Skeletal muscle cell (primary cell): ENCODE data around the gene KLK6.

Experiments used
- DNase-seq: peaks from one replicate; pipeline ENCODE4 v3.0.0-alpha.2; 2010; ENCODE audit warnings: low read depth
- H3K4me3 ChIP-seq: 2 replicates; pipeline ENCODE4 v1.5.1; 2011; ENCODE audit warnings: low read depth, mild to moderate bottlenecking, control low read depth, low read length, moderate library complexity

Gene KLK6

DNA sequence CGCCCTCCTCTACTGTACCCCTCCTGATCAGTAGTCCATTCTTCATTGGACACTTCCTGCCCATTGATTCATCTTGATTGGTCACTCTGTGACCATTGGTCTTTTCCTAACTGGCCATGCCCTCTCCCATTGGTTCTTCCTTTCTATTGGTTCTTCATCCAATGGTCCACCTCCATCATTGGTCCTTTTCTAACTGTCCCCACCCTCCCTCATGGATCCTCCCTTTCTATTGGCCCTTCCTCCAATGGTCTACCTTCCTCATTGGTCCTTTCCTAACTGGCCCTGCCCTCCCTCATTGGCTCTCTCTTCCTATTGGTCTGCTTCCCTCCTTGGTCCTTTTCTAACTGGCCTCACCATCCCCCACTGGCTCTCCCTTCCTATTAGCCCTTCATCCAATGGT is 7.1 kb downstream of the KLK6 start:
- H3K4me3 ChIP-seq, result no peak overlapping the region
- DNase-seq, result no peak

DNA sequence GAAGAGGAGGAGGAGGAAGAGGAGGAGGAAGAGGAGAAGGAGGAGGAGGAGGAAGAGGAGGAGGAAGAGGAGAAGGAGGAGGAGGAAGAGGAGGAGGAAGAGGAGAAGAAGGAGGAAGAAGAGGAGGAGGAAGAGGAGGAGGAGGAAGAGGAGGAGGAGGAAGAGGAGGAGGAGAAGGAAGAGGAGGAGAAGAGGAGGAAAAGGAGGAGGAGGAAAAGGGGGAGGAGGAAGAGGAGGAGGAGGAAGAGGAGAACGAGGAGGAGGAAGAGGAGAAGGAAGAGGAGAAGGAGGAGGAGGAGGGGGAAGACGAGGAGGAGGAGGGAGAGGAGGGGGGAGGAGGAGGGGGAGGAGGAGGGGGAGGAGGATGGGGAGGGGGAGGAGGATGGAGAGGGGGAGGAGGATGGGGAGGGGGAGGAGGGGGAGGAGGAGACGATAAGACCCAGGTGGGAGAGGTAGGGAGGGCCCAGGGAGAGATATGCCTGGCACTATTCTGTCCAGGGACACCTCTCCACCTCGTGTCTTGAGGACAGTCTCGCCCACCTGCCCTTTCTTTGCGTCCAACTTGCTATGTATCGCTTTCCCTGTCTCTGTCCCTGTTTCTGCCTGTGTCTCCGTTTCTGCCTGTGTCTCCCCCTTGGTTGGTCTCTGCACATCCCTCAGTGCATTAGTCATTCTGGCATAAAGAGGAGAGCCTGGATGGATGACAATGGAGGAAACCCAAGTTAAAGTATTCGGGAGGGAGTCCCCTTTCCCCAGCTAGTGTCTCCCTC is 9.5 kb downstream of the KLK6 start:
- no peak for DNase-seq
- no peak overlapping the region for H3K4me3 ChIP-seq

DNA sequence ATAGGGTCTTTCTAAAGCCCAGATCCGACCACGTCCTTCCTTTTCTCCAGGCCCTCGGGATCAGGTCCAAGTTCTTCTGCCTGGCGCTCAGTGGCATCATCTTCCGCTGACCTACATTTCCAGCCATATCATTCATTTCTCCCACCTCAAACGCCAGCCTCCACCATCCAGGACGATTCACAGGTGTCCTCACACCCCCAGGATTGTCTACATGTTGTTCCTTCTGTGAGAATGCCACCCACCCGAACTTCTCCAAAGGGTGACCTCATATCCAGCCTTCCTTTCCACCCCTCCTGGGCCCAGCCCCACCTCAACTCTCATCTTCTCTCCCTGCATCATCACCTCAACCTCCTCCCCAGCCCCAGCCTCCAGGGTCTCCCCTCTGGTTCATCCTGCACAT is 11.8 kb downstream of the KLK6 start:
- no peak for DNase-seq
- no peak overlapping the region for H3K4me3 ChIP-seq

DNA sequence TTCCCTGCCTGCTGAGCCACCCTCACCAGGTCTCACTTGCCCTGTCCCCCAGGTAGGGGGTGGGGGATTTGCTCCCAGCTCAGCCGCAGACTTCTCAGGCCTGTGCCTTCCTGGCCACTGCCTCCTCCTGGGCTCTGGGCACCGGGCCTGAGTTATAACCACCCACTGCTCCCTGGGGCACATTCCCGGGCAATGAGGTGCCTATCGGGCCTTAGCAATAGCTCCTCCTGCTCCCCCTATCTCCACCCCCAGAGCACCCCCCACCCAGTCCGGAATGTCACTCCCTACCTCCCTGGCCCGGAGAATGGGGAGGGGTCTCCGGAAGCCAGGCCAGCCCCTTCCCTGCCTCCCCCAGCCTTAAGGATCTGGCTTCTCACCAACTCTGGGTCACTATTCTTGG is 16.5 kb downstream of the KLK6 start, which contains the start of gene KLK5:
Gene KLK5 (minus strand): TSS at position 129 of the 400 bp plus-strand sequence. CDS start 381 bp downstream, outside the sequence.
- H3K4me3 ChIP-seq, result no peak within 1 kb of the TSS
- DNase-seq, result no peak

DNA sequence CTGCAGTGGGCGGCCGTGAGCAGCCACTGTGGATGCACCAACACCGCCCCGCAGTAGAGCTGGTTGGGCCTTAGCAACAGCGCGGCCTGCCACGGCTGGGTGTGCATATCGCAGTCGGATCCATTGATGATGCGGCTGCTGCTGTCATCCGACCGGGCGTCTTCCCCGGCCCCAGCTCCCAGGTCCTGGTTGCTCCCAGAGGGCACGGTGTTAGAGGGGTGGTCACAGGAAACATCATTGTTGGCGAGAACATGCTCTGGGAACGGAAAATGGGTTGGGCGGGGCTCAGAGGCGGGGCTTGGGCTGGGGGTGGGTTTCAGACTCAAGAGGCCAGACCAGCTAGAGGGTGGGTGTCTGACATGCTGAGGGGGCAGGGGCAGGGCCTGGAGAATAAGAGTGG is 19.5 kb downstream of the KLK6 start:
- H3K4me3 ChIP-seq, result no peak overlapping the region
- no peak for DNase-seq

DNA sequence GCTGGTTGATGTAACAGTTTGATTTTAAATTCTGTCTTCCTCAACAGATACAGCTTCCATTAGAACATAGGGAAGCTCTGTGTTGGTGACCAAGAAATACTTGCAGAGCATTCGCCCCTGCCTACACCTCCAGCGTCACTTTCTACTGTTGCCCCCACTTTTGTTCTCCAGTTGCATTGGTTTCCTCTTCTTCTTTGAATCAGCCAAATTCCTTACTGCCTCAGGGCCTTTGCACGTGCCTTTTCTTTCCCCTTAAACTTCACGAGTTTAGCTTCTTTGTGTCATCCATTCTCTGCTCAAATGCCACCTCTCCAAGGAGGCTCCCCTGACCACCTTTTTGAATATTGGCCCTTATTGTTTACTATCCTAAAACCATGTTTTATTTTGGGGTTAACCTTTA is 22.3 kb downstream of the KLK6 start:
- DNase-seq, result no peak
- no peak overlapping the region for H3K4me3 ChIP-seq

DNA sequence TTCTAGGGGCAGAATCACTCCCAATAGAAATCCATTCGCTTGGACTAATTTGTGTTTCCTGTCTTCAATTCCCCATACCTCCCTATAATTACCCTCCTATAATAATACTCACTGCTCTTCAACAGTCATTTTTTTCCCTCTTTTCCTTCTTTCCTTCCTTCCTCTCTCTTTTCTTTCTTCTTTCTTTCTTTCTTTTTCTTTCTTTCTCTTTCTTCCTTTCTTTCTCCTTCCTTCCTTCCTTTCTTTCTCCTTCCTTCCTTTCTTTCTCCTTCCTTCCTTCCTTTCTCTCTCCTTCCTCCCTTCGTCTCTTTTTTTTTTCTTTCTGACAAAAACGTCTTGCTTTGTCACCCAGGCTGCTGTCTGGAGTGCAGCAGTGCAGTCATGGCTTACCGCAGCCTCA is 24.6 kb downstream of the KLK6 start:
- no peak for DNase-seq
- H3K4me3 ChIP-seq, result no peak overlapping the region

DNA sequence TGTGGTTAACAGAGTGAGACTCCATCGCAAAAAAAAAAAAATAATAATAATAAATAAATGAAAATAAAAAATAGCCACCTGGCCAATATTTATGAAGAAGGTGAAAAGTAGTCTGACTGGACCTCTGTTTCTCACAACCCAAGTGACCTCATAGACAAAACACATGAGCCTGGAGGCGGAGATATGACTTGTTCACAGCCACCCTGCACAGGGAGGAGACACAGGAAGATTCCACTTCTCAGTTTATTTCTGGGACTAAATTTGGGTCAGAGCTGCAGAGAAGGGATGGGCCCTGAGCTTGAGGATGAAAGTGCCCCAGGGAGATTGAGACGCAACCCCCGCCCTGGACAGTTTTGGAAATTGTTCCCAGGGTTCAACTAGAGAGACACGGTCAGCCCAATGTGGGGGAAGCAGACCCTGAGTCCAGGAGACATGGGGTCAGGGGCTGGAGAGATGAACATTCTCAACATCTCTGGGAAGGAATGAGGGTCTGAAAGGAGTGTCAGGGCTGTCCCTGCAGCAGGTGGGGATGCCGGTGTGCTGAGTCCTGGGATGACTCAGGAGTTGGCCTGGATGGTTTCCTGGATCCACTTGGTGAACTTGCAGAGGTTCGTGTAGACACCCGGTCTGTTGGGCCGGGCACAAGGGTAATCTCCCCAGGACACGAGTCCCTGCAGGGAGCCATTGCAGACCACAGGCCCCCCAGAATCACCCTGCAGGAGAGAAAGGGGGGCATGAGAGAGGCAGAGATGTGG is 26.1 kb downstream of the KLK6 start:
- DNase-seq, result no peak
- no peak overlapping the region for H3K4me3 ChIP-seq

DNA sequence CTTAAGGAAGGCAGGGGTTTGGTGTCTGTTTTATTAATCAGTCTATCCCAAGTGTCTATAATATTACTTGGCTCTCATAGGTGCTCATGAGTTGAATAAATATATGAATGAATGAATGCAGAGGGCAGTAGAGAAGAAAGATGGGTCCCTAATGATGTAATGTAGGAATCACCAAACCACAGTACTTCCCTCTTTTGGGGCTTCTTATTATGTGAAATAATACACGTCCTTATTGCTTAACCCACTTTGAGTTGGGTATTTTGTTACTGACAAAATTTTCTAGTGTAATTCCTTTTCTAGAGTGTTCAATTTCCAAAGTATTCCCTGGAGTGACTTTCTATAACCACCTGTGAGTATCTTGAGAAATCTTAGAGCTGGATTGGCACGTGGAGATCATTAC is 29.8 kb downstream of the KLK6 start:
- no peak overlapping the region for H3K4me3 ChIP-seq
- no peak for DNase-seq

DNA sequence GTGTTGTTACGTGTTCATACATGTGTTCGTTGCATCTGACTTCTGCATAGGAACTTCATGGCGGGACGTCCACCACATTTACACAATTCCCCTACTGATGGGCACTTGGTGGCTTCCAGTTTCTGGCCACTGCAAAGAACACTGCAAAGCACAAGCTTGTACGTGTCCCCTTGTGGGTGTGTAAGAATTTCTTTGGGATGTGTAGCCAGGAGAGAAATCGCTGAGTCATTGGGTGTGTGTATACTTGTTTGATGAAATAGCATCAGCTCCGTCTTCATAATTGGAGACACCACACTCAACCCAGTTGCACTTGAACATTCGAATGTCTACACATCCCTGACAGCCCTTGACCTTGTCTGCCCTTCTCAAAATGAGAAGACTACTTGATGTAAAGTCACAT is 35.8 kb downstream of the KLK6 start:
- no peak for DNase-seq
- H3K4me3 ChIP-seq, result no peak overlapping the region

DNA sequence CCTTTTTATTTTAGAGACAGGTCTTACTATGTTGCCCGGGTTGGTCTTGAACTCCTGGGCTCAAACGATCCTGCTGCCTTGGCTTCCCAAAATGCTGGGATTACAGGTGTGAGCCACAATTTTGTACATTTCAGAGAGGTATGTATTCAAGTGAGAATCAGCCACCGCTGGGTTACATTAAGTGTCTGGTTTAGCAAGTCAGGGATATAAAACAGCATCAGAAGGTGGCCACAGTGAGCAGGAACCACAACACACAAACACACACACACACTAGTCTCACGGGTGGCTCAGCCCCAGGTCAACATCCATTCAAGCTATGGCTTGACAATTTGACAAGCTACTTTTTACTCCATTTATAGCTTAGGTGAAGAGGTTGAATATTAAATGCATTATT is 36.7 kb downstream of the KLK6 start:
- H3K4me3 ChIP-seq, result no peak overlapping the region
- no peak for DNase-seq

DNA sequence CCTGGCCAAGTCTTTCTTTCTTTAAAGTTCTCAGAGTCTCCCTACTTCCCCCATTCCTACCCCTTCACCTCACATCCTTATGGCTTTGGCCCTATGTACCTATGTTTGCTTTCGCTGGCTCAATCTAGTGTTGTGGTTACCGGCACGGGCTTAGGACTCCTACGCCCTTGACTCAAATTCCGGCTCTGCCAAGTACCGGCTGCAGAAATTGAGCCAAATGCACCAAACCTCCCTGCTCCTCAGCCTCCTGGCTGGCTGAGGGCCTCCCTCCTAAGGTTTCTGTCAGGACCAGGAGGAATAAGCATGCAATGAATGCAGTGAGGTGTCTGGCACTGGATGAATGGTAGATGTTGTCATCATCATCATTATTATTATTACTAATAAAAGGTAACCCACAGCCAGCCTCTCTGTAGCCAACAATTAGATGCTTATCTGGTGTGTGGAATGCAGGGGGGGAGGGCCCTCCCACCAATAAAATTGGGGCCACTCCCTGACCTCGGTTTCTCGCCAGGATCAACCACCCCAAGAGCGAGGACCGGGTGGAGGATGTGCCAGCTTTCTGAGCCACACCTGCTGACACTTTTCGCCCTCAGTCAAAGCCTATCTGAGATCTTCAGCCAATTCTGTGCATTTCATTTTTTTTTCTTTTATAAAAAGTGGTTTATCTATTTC is 37.2 kb downstream of the KLK6 start:
- DNase-seq, result no peak
- H3K4me3 ChIP-seq, result no peak overlapping the region

DNA sequence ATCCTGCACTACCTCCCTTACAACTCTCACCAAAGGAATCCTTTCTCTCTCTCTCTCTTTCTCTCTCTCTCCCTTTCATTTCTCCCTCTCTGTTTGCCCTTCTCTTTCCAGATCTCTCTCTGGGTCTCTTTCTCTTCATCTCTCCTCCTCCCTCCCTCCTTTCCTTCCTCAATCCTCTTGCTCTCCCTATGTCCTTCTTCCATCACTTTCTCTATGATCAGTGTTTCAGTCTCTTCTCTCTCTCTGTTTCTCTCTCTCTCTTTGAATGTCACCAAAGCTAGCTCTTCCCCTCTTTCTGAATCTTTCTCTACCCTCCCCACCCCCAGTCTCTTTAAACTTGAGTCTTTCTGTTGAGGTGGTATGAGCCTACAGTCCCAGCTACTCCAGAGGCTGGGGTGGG is 38.4 kb downstream of the KLK6 start:
- no peak overlapping the region for H3K4me3 ChIP-seq
- no peak for DNase-seq

DNA sequence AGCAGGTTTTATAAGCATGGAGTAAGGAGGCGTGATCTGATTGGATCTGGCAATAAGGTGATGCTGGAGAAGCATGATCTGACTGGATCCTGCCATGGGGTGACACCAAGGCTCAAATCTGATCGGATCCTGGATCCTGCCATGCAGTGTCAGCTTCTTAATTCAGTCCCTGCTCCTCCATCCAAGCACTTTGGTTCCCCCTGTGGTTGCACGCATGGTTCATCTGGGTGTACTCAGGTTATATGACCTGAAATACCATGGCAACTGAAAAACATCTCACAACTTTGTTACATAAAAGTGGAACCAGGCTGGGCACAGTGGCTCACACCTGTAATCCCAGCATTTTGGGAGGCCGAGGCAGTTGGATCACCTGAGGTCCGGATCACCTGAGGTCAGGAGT is 40.6 kb downstream of the KLK6 start:
- DNase-seq, result no peak
- H3K4me3 ChIP-seq, result no peak overlapping the region

DNA sequence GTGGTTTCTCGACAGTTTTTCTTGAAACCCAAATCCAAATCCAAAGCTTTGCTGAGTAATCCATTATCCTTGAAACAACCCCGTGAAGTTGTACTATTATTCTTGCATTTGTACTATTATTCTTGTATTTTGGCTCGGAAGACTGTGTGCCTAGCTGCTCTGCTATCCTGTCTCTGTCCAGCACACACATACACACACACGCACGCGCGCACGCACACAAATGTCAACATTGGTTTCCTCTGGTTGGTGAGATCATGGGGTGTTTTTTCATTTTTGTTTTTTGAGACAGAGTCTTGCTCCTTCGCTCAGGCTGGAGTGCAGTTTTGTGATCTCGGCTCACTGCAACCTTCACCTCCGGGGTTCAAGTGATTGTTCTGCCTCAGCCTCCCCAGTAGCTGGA is 43.2 kb downstream of the KLK6 start:
- no peak overlapping the region for H3K4me3 ChIP-seq
- DNase-seq, result no peak

DNA sequence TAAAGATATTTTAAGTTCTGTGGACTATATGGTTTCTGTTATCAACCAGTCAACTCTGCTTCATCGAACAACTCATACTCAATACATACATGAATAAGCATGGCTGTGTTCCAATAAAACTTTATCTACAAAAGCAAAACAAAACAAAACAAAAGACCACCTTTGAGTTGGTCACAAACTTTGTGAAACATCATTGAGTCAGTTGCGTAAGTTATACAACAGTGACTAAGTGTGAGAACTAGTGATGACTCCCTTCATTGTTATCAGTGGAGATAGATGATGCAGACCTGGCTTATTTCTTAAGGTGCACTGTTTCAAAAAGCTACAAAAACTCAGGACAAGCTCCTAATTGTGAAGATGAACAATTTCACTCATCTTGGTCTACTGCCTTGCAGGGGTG is 43.7 kb downstream of the KLK6 start:
- H3K4me3 ChIP-seq, result no peak overlapping the region
- DNase-seq, result no peak

DNA sequence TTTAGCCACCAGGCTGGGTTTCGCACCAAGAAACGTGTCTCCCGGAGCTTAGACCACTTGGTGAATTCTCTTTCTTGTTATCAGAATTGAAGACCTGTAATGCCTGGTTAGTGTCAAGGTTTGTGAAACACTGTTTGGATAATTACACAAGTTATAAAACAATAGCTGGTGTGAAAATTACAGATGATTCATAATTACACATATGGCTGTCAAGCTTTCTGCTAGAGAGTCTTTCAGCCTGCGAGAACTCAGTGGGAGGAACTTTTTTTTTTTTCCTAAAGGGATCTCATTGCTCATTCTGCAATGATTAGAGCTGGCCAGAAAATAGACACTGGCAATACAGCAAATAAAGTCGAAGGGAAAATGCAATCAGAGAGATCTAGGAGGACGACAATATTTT is 44.8 kb downstream of the KLK6 start:
- no peak overlapping the region for H3K4me3 ChIP-seq
- DNase-seq, result no peak

DNA sequence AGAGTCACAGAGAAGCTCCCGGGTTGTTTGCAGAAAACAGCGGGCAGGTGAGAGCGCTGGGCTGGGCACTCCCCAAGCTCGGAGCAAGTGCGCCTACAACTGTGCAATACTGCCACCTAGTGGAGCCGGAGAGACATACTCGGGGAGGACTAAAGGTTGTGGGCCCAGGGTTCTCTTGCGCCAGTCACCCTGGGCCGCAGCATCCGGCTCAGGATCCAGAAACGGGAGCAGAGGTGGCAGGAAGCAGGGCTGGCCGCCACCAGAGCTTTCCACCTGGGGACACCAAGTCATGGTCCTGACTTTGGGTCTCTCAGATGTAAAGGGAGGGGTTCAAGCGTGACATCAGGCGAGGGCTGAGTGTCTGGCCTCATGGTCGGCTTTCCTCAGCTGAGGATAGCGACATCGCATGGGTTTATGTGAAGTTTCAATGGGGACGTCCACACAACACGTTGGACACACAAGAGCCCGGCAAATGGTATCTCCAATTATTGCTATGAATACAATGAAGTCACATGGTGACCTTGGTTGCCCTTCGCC is 47.0 kb downstream of the KLK6 start:
- no peak overlapping the region for H3K4me3 ChIP-seq
- peak; percentile 17 for DNase-seq

DNA sequence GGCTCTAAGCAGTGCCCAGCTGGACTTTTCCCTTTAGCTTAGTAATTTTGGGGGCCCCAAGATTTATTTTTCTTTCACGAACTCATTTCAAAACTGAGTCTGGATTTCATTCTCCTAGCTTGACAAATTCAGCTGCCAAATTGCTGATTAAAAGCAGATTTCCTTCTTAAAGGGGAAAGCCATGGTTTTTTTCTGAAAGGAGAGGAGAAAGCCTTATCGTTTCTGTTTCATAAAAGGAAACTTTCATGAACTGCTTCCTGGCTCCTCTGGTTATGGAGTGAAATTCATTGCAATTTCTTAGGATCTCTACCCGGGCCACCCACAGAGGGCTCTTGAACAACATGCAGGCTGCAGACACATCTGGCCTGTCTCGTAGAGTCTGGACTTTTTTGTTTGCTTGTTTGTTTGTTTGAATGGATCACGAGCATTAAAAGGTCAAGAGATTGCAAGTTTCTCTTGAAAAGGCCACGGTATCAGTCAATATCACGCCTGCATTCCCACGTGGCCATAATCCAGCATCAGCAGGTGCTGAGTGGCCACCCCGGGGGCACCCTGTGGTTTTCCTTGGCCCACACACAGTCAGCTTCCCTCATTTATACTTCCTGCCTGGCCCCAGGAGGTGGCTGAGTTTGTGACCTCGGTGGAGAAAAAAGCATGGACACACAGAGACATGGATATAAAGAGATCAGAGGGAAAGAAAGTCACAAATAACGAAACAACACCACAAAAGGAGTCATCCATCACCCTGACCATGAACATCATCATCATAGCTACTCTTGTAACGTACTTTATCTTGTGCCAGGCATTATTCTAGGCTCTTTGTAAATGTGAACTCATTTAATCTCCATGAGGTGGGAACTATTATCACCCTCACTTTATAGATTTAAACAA is 47.7 kb downstream of the KLK6 start:
- H3K4me3 ChIP-seq, result no peak overlapping the region
- no peak for DNase-seq
